K562 (cell line): ENCODE results near the gene PARK7. TPM values are rescaled to one million over a fixed set of nuclear protein-coding genes. Genes with fewer than 3 reads are reported as not detected.
A peak's percentile ranks its signal among the peaks of the same experiment; 100 is the strongest.

Source experiments
- ATAC-seq: fragments of 200-7000 bp; cut with Tn5 transposase; 3 replicates; pipeline ENCODE4 v1.9.1; 2020; ENCODE audit warnings: moderate library complexity
- BruUV-seq: library from RNA; stranded (reverse); fragments of 400-500 nt; replicated peaks from 2 replicates; lab custom pipeline; 2021; lab: Mats Ljungman, UMichigan
- CTCF ChIA-PET: fragments of 300-600 bp; formaldehyde crosslinking; extraction: SDS; loops from one replicate; lab custom pipeline; 2021; ENCODE audit warnings: low intra/inter-chr PET ratio; lab: Yijun Ruan, JAX
- POLR2A ChIA-PET: fragments of 300-600, 350-650 bp; sonication (Branson Sonifier 250); formaldehyde crosslinking; extraction: SDS; loops from one replicate; lab custom pipeline; 2021; ENCODE audit warnings: antibody characterized with exemption, inconsistent platforms; lab: Yijun Ruan, JAX
- DNase-seq, 4 experiments: peaks; one replicate each; pipeline versions ENCODE4 v3.0.0 to v3.0.0-alpha.2; 2011 to 2018; ENCODE audit warnings: low spot score in 3 of 4, mixed read lengths in 3 of 4; ENCODE audit errors: extremely low read depth in 1 of 4
- FAIRE-seq: peaks from 2 replicates; lab custom pipeline; 2011; peaks lifted over from hg19 to GRCh38; lab: Jason Lieb, UNC
- H2AFZ ChIP-seq: 2 replicates; pipeline ENCODE4 v1.6.0; 2011; ENCODE audit warnings: low read depth, low read length, control low read depth, inconsistent platforms
- H3K27ac ChIP-seq: fragments of 200-600 bp; 3 replicates; pipeline ENCODE4 v1.8.0; 2011; ENCODE audit warnings: low read depth, mild to moderate bottlenecking, control low read depth, inconsistent platforms, low read length, moderate library complexity, mixed read lengths; ENCODE audit errors: extremely low read depth
- H3K27me3 ChIP-seq, 2 experiments: fragments of 300-600 bp in 1 of 2; 2 replicates in 1 of 2; 3 replicates in 1 of 2; pipeline versions ENCODE4 v1.6.0 to v1.8.0; 2011; ENCODE audit warnings: inconsistent platforms in 2 of 2, low read length in 2 of 2, mild to moderate bottlenecking in 1 of 2, mixed read lengths in 1 of 2, moderate library complexity in 1 of 2; ENCODE audit not compliant: control insufficient read depth in 2 of 2, insufficient read depth in 2 of 2
- H3K36me3 ChIP-seq: fragments of 300-600 bp; 3 replicates; pipeline ENCODE4 v1.8.0; 2011; ENCODE audit warnings: mild to moderate bottlenecking, low read length, inconsistent platforms; ENCODE audit not compliant: control insufficient read depth, insufficient read depth
- H3K4me1 ChIP-seq, 2 experiments: fragments of 200-600 bp in 1 of 2; replicated peaks in 1 of 2; 2 replicates in 1 of 2; 3 replicates in 1 of 2; pipeline versions ENCODE4 v1.5.1 to v1.8.0; 2011; ENCODE audit warnings: inconsistent platforms in 2 of 2, low read length in 2 of 2, mild to moderate bottlenecking in 1 of 2, mixed read lengths in 1 of 2, moderate library complexity in 1 of 2; ENCODE audit not compliant: control insufficient read depth in 2 of 2, insufficient read depth in 2 of 2
- H3K4me2 ChIP-seq: 2 replicates; pipeline ENCODE4 v1.6.1; 2011; ENCODE audit warnings: low read length, control low read depth, inconsistent platforms, mixed read lengths; ENCODE audit not compliant: insufficient read depth
- H3K4me3 ChIP-seq: fragments of 200-600 bp; sonication (generic), shearing (Covaris generic); 2 replicates; pipeline ENCODE4 v1.5.1; 2016; ENCODE audit warnings: control low read depth, inconsistent platforms
- H3K79me2 ChIP-seq: fragments of 200-600 bp; 3 replicates; pipeline ENCODE4 v1.8.0; 2011; ENCODE audit warnings: low read length, inconsistent platforms; ENCODE audit not compliant: control insufficient read depth, insufficient read depth
- H3K9ac ChIP-seq, 2 experiments: 2 replicates each; pipeline versions ENCODE4 v1.6.0 to v1.6.1; 2011; ENCODE audit warnings: low read depth in 2 of 2, low read length in 2 of 2, control low read depth in 1 of 2, inconsistent platforms in 1 of 2, mild to moderate bottlenecking in 1 of 2, mixed read lengths in 1 of 2; ENCODE audit not compliant: insufficient read depth in 1 of 2
- H3K9me1 ChIP-seq: one replicate; pipeline ENCODE4 v1.6.0; 2011; ENCODE audit warnings: inconsistent platforms, mild to moderate bottlenecking, low read length, moderate library complexity; ENCODE audit not compliant: control insufficient read depth, insufficient read depth
- H3K9me3 ChIP-seq: replicated peaks from 2 replicates; pipeline ENCODE4 v1.5.1; 2011; ENCODE audit warnings: low read depth, low read length, inconsistent platforms; ENCODE audit not compliant: control insufficient read depth, insufficient read depth
- H4K20me1 ChIP-seq: replicated peaks from 2 replicates; pipeline ENCODE4 v1.6.1; 2011; ENCODE audit warnings: low read length, inconsistent platforms, mixed read lengths; ENCODE audit not compliant: control insufficient read depth, insufficient read depth
- BDP1 ChIP-seq: IDR thresholded peaks from 3 replicates; pipeline ENCODE4 v1.6.1; 2011; ENCODE audit not compliant: insufficient read length, insufficient read depth
- CBX8 ChIP-seq: fragments of 200-600 bp; sonication (generic); IDR thresholded peaks from 2 replicates; pipeline ENCODE4 v1.6.1; 2012; ENCODE audit warnings: borderline replicate concordance, mixed run types, low read depth, mild to moderate bottlenecking, moderate library complexity, mixed read lengths, low read length, control low read depth, inconsistent platforms; ENCODE audit not compliant: poor library complexity, severe bottlenecking; ENCODE audit errors: extremely low read depth
- ETS2 ChIP-seq: IDR thresholded peaks from 2 replicates; pipeline ENCODE4 v1.6.1; 2016; ENCODE audit warnings: borderline replicate concordance, missing genetic modification characterization, mild to moderate bottlenecking, moderate library complexity, missing compliant biosample characterization; ENCODE audit not compliant: poor library complexity, severe bottlenecking
- ETV5 ChIP-seq: sonication (generic); formaldehyde crosslinking; IDR thresholded peaks from 2 replicates; pipeline ENCODE4 v1.4.0; 2020; ENCODE audit warnings: low read depth, mild to moderate bottlenecking, missing genetic modification reagents
- HMG20A ChIP-seq: fragments of 450-650 bp; formaldehyde crosslinking; conservative IDR thresholded peaks from 2 replicates; pipeline ENCODE4 v1.4.0; 2020; ENCODE audit warnings: mild to moderate bottlenecking, mixed read lengths
- MAZ ChIP-seq, 2 experiments: fragments of 450-650 bp in 1 of 2; sonication (generic) in 1 of 2; formaldehyde crosslinking; IDR thresholded peaks in 1 of 2; conservative IDR thresholded peaks in 1 of 2; 2 replicates each; pipeline versions ENCODE4 v1.4.0 to v1.5.0; 2020; ENCODE audit warnings: mild to moderate bottlenecking in 1 of 2, missing genetic modification reagents in 1 of 2
- NELFE ChIP-seq: IDR thresholded peaks from 2 replicates; pipeline ENCODE4 v1.6.1; 2011; ENCODE audit warnings: mild to moderate bottlenecking; ENCODE audit not compliant: insufficient read depth, insufficient read length
- NFRKB ChIP-seq: fragments of 450-650 bp; IDR thresholded peaks from 2 replicates; pipeline ENCODE4 v1.6.1; 2016; ENCODE audit warnings: low read depth
- NUFIP1 ChIP-seq: fragments of 450-650 bp; IDR thresholded peaks from 2 replicates; pipeline ENCODE4 v1.6.1; 2018; ENCODE audit not compliant: partially characterized antibody
- PTTG1 ChIP-seq: fragments of 450-650 bp; IDR thresholded peaks from 2 replicates; pipeline ENCODE4 v1.6.1; 2016; ENCODE audit warnings: low read depth, mild to moderate bottlenecking, missing genetic modification characterization, missing compliant biosample characterization
- SMAD2 ChIP-seq: fragments of 150-350 bp; IDR thresholded peaks from 2 replicates; pipeline ENCODE4 v1.6.1; 2014; ENCODE audit warnings: low read depth, mild to moderate bottlenecking, low read length
- WGBS: fragments of 100-300 bp; shearing (Covaris generic); methylation state at CpG from one replicate; pipeline ENCODE4 v1.1.6; 2016; ENCODE audit warnings: low coverage, mixed read lengths; ENCODE audit not compliant: insufficient coverage; ENCODE audit errors: missing lambda C conversion rate; 5-methylcytosine and 5-hydroxymethylcytosine counted together
- in situ Hi-C: fragments of 300-500 bp; cut with MboI; formaldehyde crosslinking; loops from 4 replicates; pipeline ENCODE4 v1.15.0; 2018; ENCODE audit warnings: inconsistent platforms, mixed read lengths
- intact Hi-C: fragments of 100-400 bp; cut with micrococcal nuclease; formaldehyde crosslinking; loops from 2 replicates; pipeline ENCODE4 v1.14.2; 2022
- polyA plus RNA-seq, 8 experiments: library from polyadenylated mRNA; depleted of rRNA in 4 of 8; stranded (reverse) in 5 of 8; unstranded in 3 of 8; fragments of >200 nt; fragmentation: Nextera tagmentation in 2 of 8; fragmentation: Illumina TruSeq in 1 of 8; extraction: Ambion mirVana in 2 of 8; extraction: Trizol in 1 of 8; gene quantifications; 2 replicates each; pipeline versions ENCODE4 v1.2.1 to v1.2.3, GENCODE V29; 2011 to 2014; ENCODE audit warnings: inconsistent platforms in 1 of 8, missing spikeins in 1 of 8
- total RNA-seq, 7 experiments: library from RNA; depleted of rRNA in 6 of 7; stranded (reverse); fragments of >200 nt in 6 of 7; fragmentation: Illumina TruSeq in 2 of 7; extraction: Trizol in 2 of 7; gene quantifications; 2 replicates each; pipeline versions ENCODE4 v1.2.1 to v1.2.3, GENCODE V29; 2011 to 2021; ENCODE audit warnings: low replicate concordance in 1 of 7
- TF ChIP-seq, protein P1 (sequence below): IDR thresholded peaks from 2 replicates; pipeline ENCODE4 v1.6.1; 2014; ENCODE audit warnings: antibody characterized with exemption

PARK7 gene
- total and polyA plus RNA-seq, 9 of the 15 experiments (the other 6 are each of a cell fraction or from before 2014, with no cell fraction given), result 374 to 1,298 (median 484) TPM

DNA sequence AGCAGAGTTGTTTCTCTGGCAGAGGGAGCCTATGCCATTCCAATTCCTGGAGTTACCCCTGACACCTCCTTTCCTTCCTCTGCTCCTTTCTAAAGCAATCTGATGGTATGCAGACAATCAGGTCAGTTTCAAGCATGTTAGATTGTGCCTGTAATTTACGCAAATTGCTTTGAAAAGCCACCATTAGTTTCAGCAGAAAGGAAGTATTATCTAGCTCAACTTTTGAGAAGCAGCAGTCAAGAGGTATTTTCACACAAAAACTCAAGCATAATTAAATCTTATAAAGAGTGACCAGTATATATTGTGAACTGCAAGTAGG lies 62.4 kb downstream of the PARK7 start:
- FAIRE-seq, result peak; percentile 26
- H3K9ac ChIP-seq, result no peak overlapping the region

More for the DNA sequence above, 62.4 kb downstream of the PARK7 start:
- TF ChIP-seq, protein P1, sequence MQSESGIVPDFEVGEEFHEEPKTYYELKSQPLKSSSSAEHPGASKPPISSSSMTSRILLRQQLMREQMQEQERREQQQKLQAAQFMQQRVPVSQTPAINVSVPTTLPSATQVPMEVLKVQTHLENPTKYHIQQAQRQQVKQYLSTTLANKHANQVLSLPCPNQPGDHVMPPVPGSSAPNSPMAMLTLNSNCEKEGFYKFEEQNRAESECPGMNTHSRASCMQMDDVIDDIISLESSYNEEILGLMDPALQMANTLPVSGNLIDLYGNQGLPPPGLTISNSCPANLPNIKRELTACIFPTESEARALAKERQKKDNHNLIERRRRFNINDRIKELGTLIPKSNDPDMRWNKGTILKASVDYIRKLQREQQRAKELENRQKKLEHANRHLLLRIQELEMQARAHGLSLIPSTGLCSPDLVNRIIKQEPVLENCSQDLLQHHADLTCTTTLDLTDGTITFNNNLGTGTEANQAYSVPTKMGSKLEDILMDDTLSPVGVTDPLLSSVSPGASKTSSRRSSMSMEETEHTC, result no peak
- TF ChIP-seq SMAD2 (no peak), BDP1 (no peak), NUFIP1 (no peak), ETV5 (no peak), CBX8 (no peak), NELFE (no peak), MAZ (CRISPR knock-in tag; conservative IDR thresholded peaks at IDR 0.05 in 1 of 2, IDR thresholded peaks at IDR 0.05 in 1 of 2) (no peak), ETS2 (tag) (no peak), HMG20A (CRISPR knock-in tag) (no peak), PTTG1 (no peak), NFRKB (no peak)
- no peaks in the 10 kb centered on the region for H3K36me3 ChIP-seq
- POLR2A ChIA-PET, result interaction anchor here (0.7 kb wide), 1 partner anchor 182 kb away, joined by 3 read pairs; no protein-coding TSS in a partner anchor
- ATAC-seq (no peak), DNase-seq (no peak)
- no TSS peak for BruUV-seq
- peaks cover 6% of the 10 kb centered on the region for H4K20me1 ChIP-seq
- WGBS, result 6% methylated on average over 1 of the region's 1 CpG
- intact Hi-C loops, result no loop called here
- no peaks in the 10 kb centered on the region for H3K79me2 ChIP-seq
- peaks cover 5 to 16% of the 10 kb centered on the region in 2 experiments; a peak in 3 of 5 replicates for H3K4me1 ChIP-seq
- H3K27me3 ChIP-seq, result peaks cover 35 to 37% of the 10 kb centered on the region in 2 experiments
- H2AFZ ChIP-seq, result no peak overlapping the region
- H3K27ac ChIP-seq, result no peak overlapping the region
- in situ Hi-C loops, result no loop called here
- H3K4me2 ChIP-seq, result no peak overlapping the region
- H3K9me3 ChIP-seq, result no peaks in the 10 kb centered on the region
- CTCF ChIA-PET, result no interaction called here
- no peak overlapping the region for H3K4me3 ChIP-seq
- no peaks in the 10 kb centered on the region for H3K9me1 ChIP-seq
